WTC11 (cell line): ENCODE measurements around the gene XIRP1.

ENCODE experiments used
- JAZF1 ChIP-seq: fragments of 250-450 bp; sonication (Bioruptor Pico); IDR thresholded peaks from 2 replicates; pipeline ENCODE4 v1.9.0; 2021; ENCODE audit warnings: moderate library complexity, mild to moderate bottlenecking, inconsistent platforms
- KAT7 ChIP-seq: sonication (generic); formaldehyde crosslinking; IDR thresholded peaks from 2 replicates; pipeline ENCODE4 v1.8.1; 2023; ENCODE audit warnings: missing genetic modification reagents, mild to moderate bottlenecking, borderline replicate concordance
- NR1H2 ChIP-seq: sonication (generic); formaldehyde crosslinking; IDR thresholded peaks from 2 replicates; pipeline ENCODE4 v1.9.0; 2021; ENCODE audit warnings: mild to moderate bottlenecking, moderate library complexity, missing genetic modification reagents
- ZNF416 ChIP-seq: fragments of 250-450 bp; sonication (Bioruptor Pico); IDR thresholded peaks from 2 replicates; pipeline ENCODE4 v1.9.0; 2021; ENCODE audit warnings: mild to moderate bottlenecking, inconsistent platforms
- TF ChIP-seq, protein P1 (sequence below): fragments of 200-600 bp; IDR thresholded peaks from 2 replicates; pipeline ENCODE4 v1.8.0; 2022; ENCODE audit warnings: antibody characterized with exemption
- TF ChIP-seq, protein P2 (sequence below): sonication (generic); formaldehyde crosslinking; IDR thresholded peaks from 2 replicates; pipeline ENCODE4 v1.8.0; 2022; ENCODE audit warnings: missing genetic modification reagents
- TF ChIP-seq, protein P3 (sequence below): sonication (generic); formaldehyde crosslinking; conservative IDR thresholded peaks from 2 replicates; pipeline ENCODE4 v1.8.1; 2022; ENCODE audit warnings: mild to moderate bottlenecking, missing genetic modification reagents

DNA sequence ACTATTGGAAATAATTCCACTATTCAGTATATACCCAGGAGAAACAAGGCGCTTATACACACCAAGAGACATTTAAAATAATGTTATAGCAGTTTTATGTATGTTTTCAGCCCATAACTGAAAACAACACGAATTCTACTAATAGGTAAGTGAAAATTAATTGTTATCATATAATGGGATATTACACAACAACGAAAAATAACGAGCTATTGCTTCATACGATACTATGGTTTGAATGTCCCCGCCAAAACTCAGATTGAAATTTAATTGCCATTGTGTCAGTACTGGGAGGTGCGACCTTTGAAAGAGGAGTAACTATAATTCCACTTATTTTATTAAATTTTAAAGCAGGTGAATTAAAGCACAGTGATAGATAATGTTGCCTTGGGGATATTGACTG is 35.0 kb downstream of the XIRP1 start:
- TF ChIP-seq, protein P1, sequence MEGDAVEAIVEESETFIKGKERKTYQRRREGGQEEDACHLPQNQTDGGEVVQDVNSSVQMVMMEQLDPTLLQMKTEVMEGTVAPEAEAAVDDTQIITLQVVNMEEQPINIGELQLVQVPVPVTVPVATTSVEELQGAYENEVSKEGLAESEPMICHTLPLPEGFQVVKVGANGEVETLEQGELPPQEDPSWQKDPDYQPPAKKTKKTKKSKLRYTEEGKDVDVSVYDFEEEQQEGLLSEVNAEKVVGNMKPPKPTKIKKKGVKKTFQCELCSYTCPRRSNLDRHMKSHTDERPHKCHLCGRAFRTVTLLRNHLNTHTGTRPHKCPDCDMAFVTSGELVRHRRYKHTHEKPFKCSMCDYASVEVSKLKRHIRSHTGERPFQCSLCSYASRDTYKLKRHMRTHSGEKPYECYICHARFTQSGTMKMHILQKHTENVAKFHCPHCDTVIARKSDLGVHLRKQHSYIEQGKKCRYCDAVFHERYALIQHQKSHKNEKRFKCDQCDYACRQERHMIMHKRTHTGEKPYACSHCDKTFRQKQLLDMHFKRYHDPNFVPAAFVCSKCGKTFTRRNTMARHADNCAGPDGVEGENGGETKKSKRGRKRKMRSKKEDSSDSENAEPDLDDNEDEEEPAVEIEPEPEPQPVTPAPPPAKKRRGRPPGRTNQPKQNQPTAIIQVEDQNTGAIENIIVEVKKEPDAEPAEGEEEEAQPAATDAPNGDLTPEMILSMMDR = no peak
- TF ChIP-seq KAT7 = no peak
- no peak for TF ChIP-seq JAZF1 (CRISPR knock-in tag)
- TF ChIP-seq NR1H2 (CRISPR knock-in tag) = no peak
- TF ChIP-seq, protein P2, sequence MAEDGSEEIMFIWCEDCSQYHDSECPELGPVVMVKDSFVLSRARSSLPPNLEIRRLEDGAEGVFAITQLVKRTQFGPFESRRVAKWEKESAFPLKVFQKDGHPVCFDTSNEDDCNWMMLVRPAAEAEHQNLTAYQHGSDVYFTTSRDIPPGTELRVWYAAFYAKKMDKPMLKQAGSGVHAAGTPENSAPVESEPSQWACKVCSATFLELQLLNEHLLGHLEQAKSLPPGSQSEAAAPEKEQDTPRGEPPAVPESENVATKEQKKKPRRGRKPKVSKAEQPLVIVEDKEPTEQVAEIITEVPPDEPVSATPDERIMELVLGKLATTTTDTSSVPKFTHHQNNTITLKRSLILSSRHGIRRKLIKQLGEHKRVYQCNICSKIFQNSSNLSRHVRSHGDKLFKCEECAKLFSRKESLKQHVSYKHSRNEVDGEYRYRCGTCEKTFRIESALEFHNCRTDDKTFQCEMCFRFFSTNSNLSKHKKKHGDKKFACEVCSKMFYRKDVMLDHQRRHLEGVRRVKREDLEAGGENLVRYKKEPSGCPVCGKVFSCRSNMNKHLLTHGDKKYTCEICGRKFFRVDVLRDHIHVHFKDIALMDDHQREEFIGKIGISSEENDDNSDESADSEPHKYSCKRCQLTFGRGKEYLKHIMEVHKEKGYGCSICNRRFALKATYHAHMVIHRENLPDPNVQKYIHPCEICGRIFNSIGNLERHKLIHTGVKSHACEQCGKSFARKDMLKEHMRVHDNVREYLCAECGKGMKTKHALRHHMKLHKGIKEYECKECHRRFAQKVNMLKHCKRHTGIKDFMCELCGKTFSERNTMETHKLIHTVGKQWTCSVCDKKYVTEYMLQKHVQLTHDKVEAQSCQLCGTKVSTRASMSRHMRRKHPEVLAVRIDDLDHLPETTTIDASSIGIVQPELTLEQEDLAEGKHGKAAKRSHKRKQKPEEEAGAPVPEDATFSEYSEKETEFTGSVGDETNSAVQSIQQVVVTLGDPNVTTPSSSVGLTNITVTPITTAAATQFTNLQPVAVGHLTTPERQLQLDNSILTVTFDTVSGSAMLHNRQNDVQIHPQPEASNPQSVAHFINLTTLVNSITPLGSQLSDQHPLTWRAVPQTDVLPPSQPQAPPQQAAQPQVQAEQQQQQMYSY (CRISPR knock-in tag) = no peak
- TF ChIP-seq, protein P3, sequence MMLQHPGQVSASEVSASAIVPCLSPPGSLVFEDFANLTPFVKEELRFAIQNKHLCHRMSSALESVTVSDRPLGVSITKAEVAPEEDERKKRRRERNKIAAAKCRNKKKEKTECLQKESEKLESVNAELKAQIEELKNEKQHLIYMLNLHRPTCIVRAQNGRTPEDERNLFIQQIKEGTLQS = no peak
- TF ChIP-seq ZNF416 (CRISPR knock-in tag) = no peak
